Ishikawa (cell line): ENCODE measurements around the gene MRPL28.

Source experiments
- CEBPB ChIP-seq: IDR thresholded peaks from 2 replicates; pipeline ENCODE4 v1.6.1; 2012
- CREB1 ChIP-seq: IDR thresholded peaks from 2 replicates; pipeline ENCODE4 v1.6.1; 2012; ENCODE audit warnings: low read depth
- EGR1 ChIP-seq: IDR thresholded peaks from 2 replicates; pipeline ENCODE4 v1.6.1; 2012
- EP300 ChIP-seq: IDR thresholded peaks from 2 replicates; pipeline ENCODE4 v1.6.1; 2012; ENCODE audit warnings: borderline replicate concordance
- FOXM1 ChIP-seq: IDR thresholded peaks from 2 replicates; pipeline ENCODE4 v1.6.1; 2012; ENCODE audit warnings: low read depth, borderline replicate concordance
- MAX ChIP-seq: IDR thresholded peaks from 2 replicates; pipeline ENCODE4 v1.6.1; 2012
- NFIC ChIP-seq: IDR thresholded peaks from 2 replicates; pipeline ENCODE4 v1.6.1; 2012
- RAD21 ChIP-seq: IDR thresholded peaks from 2 replicates; pipeline ENCODE4 v1.6.1; 2012; ENCODE audit warnings: low read depth
- TAF1 ChIP-seq: IDR thresholded peaks from 2 replicates; pipeline ENCODE4 v1.6.1; 2012; ENCODE audit warnings: low read depth, mild to moderate bottlenecking
- TCF12 ChIP-seq: IDR thresholded peaks from 2 replicates; pipeline ENCODE4 v1.6.1; 2012; ENCODE audit warnings: low read depth
- TEAD4 ChIP-seq: IDR thresholded peaks from 2 replicates; pipeline ENCODE4 v1.6.1; 2012
- YY1 ChIP-seq: IDR thresholded peaks from 2 replicates; pipeline ENCODE4 v1.6.1; 2012; ENCODE audit warnings: low read depth
- ZBTB7A ChIP-seq: IDR thresholded peaks from 2 replicates; pipeline ENCODE4 v1.6.1; 2012; ENCODE audit warnings: low read depth
- TF ChIP-seq, protein P1 (sequence below): IDR thresholded peaks from 2 replicates; pipeline ENCODE4 v1.6.1; 2012
- TF ChIP-seq, protein P2 (sequence below): IDR thresholded peaks from 2 replicates; pipeline ENCODE4 v1.6.1; 2012; ENCODE audit warnings: low read depth, mild to moderate bottlenecking

Gene MRPL28

GRCh38 chr16:383326-384051 lies 13.2 kb upstream of the MRPL28 start:
- TF ChIP-seq MAX (peak; percentile 83), TCF12 (peak; percentile 35; the same call in 1 of the 2 replicates), CREB1 (no peak)

DNA sequence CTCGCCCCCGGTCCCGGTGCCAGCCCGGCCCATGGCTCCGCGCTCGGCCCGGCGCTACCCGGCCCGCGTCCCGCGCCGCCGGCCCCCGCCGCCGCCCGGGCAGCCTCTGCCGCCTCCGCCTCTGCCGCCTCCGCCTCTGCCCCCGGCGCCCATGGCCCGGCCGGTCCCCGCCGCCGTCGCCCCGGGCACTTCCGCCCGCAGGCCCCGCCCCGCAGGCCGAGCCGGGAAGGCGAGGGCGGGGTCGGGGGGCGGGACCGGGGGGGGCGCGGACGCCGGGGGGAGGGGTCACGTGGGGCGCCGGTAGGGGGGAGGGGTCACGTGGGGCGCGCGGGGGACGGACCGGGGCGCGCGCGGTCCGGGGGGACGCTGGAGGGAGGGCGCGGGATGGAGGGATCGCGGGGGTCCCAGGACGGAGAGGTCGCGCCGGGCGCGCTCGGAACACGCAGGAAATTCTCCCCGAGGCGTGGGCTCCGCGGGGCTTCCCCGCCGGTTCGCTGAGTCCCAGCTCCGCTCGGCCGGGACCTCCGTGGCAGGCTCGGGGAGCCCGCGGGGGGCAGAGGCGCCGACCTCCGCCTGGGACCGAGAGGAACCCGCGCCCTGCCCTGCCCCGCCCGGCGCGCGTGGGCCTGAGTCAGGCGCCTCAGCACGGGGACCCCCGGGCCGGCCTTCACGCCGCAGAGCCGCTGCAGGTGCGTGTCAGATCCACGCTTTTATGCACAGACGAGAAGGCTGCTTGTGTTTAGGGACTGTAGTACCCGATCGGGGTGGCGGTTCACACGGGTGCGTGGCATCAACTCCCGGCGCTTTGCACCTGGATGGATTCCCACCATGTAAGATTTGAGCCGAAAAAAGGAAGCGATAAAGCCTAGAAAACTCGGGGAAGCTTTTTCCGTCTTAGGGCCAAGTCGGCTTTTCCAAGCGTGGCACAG lies 11.7 kb upstream of the MRPL28 start, which contains the start of gene PGAP6:
Gene PGAP6, minus strand, starts transcription at position 190 of the 929 bp plus-strand sequence. Its CDS starts 157 bp downstream, at position 33.
- TF ChIP-seq TAF1 (peak; percentile 37; the same call in 1 of the 2 replicates), ZBTB7A (peak; percentile 58; the same call in 1 of the 2 replicates), TCF12 (no peak), EGR1 (peak; percentile 61; the same call in 1 of the 2 replicates), YY1 (0 out of 2 replicates have a peak, but pooled peaks have one; percentile 15), CEBPB (no peak), CREB1 (no peak)
- TF ChIP-seq, protein P1, sequence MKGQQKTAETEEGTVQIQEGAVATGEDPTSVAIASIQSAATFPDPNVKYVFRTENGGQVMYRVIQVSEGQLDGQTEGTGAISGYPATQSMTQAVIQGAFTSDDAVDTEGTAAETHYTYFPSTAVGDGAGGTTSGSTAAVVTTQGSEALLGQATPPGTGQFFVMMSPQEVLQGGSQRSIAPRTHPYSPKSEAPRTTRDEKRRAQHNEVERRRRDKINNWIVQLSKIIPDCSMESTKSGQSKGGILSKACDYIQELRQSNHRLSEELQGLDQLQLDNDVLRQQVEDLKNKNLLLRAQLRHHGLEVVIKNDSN: peak; percentile 90

GRCh38 chr16:381012-381788 lies 10.9 kb upstream of the MRPL28 start:
- TF ChIP-seq RAD21: no peak
- peak; percentile 95 for TF ChIP-seq ZBTB7A

GRCh38 chr16:380762-381011 lies 10.3 kb upstream of the MRPL28 start:
- no peak for TF ChIP-seq YY1
- no peak; the same call in 1 of the 2 replicates for TF ChIP-seq TAF1
- no peak for TF ChIP-seq NFIC
- TF ChIP-seq TEAD4: no peak
- no peak for TF ChIP-seq CREB1
- no peak for TF ChIP-seq TCF12
- no peak for TF ChIP-seq EP300
- TF ChIP-seq, protein P1: no peak
- TF ChIP-seq MAX: no peak
- TF ChIP-seq RAD21: no peak
- TF ChIP-seq FOXM1: no peak
- TF ChIP-seq ZBTB7A: no peak
- TF ChIP-seq, protein P2, sequence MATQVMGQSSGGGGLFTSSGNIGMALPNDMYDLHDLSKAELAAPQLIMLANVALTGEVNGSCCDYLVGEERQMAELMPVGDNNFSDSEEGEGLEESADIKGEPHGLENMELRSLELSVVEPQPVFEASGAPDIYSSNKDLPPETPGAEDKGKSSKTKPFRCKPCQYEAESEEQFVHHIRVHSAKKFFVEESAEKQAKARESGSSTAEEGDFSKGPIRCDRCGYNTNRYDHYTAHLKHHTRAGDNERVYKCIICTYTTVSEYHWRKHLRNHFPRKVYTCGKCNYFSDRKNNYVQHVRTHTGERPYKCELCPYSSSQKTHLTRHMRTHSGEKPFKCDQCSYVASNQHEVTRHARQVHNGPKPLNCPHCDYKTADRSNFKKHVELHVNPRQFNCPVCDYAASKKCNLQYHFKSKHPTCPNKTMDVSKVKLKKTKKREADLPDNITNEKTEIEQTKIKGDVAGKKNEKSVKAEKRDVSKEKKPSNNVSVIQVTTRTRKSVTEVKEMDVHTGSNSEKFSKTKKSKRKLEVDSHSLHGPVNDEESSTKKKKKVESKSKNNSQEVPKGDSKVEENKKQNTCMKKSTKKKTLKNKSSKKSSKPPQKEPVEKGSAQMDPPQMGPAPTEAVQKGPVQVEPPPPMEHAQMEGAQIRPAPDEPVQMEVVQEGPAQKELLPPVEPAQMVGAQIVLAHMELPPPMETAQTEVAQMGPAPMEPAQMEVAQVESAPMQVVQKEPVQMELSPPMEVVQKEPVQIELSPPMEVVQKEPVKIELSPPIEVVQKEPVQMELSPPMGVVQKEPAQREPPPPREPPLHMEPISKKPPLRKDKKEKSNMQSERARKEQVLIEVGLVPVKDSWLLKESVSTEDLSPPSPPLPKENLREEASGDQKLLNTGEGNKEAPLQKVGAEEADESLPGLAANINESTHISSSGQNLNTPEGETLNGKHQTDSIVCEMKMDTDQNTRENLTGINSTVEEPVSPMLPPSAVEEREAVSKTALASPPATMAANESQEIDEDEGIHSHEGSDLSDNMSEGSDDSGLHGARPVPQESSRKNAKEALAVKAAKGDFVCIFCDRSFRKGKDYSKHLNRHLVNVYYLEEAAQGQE: no peak
- TF ChIP-seq EGR1: no peak
- TF ChIP-seq CEBPB: no peak

DNA sequence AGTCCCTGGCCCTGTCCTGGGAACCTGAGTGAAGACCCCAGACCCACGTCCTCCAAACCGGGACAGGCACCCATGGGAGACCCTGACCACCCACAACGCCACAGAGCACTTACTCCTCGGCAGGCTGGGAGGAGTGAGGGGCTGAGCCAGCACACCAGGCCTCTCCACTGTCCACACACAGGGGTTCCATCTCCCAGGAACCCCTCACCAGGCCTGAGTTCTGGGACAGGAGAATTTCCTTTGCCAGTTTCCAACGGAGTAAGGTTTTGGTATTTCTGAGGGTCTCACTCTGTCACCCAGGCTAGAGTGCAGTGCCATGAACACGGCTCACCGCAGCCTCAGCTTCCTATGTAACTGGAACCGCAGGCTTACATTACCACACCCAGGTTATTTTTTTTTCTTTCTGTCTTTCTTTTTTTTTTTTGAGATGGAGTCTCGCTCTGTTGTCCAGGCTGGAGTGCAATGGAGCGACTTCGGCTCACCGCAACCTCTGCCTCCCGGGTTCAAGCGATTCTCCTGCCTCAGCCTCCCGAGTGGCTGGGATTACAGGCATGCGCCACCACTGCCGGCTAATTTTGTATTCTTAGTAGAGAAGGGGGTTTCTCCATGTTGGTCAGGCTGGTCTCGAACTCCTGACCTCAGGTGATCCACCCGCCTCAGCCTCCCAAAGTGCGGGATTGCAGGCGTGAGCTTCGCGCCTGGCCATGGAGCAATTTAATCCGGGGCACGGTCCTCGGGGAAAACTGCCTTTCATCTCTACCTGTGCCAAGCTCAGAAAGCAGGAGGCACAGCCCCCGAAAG lies 9.8 kb upstream of the MRPL28 start:
- TF ChIP-seq ZBTB7A (no peak), YY1 (no peak), RAD21 (no peak), NFIC (no peak), TEAD4 (no peak), TCF12 (no peak), FOXM1 (no peak), EP300 (no peak), MAX (no peak), CREB1 (no peak), CEBPB (no peak), EGR1 (no peak), TAF1 (no peak)
- TF ChIP-seq, protein P1: no peak
- TF ChIP-seq, protein P2: no peak
